IPS-18a (cell line): Measurements from ENCODE around the gene PSME2.

Source experiments
- H3K27ac ChIP-seq: one replicate; pipeline ENCODE4 v1.5.1; 2013; ENCODE audit warnings: low read length
- H3K27me3 ChIP-seq: one replicate; pipeline ENCODE4 v1.6.1; 2013; ENCODE audit warnings: mild to moderate bottlenecking, low read length; ENCODE audit not compliant: control insufficient read depth, insufficient read depth
- H3K36me3 ChIP-seq: one replicate; pipeline ENCODE4 v1.6.1; 2013; ENCODE audit warnings: low read depth, low read length; ENCODE audit not compliant: control insufficient read depth
- H3K4me1 ChIP-seq: one replicate; pipeline ENCODE4 v1.6.1; 2013; ENCODE audit warnings: low read depth, low read length; ENCODE audit not compliant: control insufficient read depth
- H3K4me3 ChIP-seq: one replicate; pipeline ENCODE4 v1.5.1; 2013; ENCODE audit warnings: low read length
- H3K9ac ChIP-seq: one replicate; pipeline ENCODE4 v1.6.1; 2013; ENCODE audit warnings: mild to moderate bottlenecking, low read length, moderate library complexity
- H3K9me3 ChIP-seq: one replicate; pipeline ENCODE4 v1.6.1; 2013; ENCODE audit warnings: low read depth, low read length; ENCODE audit not compliant: control insufficient read depth

Gene PSME2, protein sequence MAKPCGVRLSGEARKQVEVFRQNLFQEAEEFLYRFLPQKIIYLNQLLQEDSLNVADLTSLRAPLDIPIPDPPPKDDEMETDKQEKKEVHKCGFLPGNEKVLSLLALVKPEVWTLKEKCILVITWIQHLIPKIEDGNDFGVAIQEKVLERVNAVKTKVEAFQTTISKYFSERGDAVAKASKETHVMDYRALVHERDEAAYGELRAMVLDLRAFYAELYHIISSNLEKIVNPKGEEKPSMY

DNA sequence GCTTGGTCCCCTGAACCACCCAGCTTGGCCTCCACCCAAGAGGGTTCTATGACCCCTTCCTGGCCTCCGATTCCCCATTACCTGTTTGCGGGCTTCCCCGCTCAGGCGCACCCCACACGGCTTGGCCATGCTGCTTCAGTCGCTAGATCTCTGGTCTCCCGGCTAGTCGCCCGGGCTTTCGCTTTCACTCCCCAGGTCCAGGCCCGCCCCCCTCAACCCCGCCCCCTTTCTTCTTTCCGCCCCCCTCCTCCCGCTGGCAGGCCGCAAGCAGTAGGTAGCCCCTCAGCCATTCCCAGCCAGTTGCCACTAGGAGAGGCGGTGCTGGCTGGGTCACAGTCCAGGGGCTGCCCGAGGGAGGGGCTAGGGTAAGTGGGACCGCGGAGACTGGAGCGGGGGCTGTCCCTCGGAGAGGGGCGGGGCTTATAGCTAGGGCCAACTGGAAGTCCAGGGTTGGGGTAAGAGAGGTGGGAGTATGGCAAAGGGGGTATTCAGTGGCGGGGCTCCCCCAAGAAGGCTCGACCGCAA, at the start of gene PSME2:
Gene PSME2, minus strand, starts transcription at position 158 of the 525 bp plus-strand sequence. Its CDS starts 29 bp downstream, at position 129.
- Histone ChIP-seq H3K36me3 (peaks cover 41% of the 10 kb centered on the region), H3K4me1 (peaks cover 8% of the 10 kb centered on the region), H3K27ac (peak within 1 kb of the TSS; percentile 37)

DNA sequence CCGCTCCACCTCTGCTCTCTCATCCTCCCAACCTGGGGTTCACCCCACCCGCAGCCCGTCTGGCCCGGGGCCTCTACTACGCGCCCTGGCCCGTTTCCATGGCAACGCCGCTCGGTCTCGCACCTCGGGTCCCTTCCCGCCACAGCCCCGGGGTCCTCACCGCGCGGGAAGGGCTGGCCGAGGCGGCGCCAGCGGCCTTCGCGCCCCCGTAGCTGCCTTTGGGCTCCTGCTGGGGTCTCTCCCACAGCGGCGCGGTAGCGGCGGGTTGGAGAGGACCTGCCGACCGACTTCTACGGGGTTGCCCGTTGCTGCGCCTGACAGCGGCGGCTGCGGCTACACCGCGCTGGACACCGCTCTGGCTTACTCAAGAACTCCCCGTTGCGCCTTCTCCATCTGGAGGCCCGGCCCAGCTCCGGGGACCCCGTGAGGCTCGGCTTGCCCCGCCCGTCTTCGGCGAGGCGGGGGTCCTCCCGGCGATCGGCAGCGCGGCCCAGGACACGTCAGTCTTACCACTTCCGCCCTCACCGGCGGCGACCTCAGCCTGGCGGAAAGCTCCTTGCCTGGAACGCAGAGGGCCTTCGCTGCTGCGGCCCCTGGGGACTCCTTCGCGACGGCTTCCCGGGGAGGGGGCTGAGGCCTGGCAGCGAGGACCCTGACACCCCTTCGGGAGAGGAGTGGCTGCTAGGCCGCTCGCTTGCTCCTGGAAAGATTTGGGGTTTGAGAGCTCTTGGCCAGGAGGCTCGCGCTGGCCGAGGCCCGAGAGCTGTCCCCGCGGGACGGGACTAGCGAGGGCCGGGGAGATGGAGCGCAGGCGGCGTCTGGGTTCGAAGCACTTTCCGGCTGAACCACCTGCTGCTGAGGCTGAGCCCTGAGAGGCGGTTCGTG, 49.0 kb upstream of the PSME2 start, which contains the start of gene TM9SF1:
Gene TM9SF1, minus strand, starts transcription at position 256 of the 885 bp plus-strand sequence. CDS start 422 bp downstream, outside the sequence.
- Histone ChIP-seq H3K36me3 (peaks cover 14% of the 10 kb centered on the region), H3K4me1 (no peaks in the 10 kb centered on the region), H3K4me3 (peak within 1 kb of the TSS; percentile 90), H3K27me3 (no peaks in the 10 kb centered on the region), H3K9ac (peak within 1 kb of the TSS; percentile 79), H3K9me3 (no peaks in the 10 kb centered on the region), H3K27ac (peak within 1 kb of the TSS; percentile 89)

More for the DNA sequence above, at the start of gene PSME2:
- Histone ChIP-seq H3K9ac (peak within 1 kb of the TSS; percentile 71), H3K4me3 (peak within 1 kb of the TSS; percentile 97), H3K27me3 (no peaks in the 10 kb centered on the region), H3K9me3 (no peaks in the 10 kb centered on the region)

DNA sequence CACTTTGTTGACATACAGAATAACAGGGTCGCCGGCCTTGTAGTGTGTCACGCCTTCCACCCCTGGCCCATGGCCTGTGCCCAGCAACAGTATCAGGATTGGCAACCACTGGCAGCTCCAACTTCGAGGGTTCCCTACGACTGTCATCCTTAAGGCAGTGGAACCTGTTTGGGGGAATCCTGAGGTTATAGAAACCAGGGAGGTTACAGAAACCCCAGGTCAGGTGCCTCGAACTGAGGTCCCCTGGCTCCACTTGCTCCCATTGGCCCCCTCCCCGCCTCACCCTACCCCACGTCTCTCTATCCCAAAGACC, 48.4 kb upstream of the PSME2 start:
- Histone ChIP-seq H3K9me3 (no peaks in the 10 kb centered on the region), H3K4me3 (peak overlapping the region; percentile 90), H3K36me3 (peaks cover 17% of the 10 kb centered on the region), H3K4me1 (no peaks in the 10 kb centered on the region), H3K27me3 (no peaks in the 10 kb centered on the region), H3K9ac (peak overlapping the region; percentile 79), H3K27ac (no peak overlapping the region)

DNA sequence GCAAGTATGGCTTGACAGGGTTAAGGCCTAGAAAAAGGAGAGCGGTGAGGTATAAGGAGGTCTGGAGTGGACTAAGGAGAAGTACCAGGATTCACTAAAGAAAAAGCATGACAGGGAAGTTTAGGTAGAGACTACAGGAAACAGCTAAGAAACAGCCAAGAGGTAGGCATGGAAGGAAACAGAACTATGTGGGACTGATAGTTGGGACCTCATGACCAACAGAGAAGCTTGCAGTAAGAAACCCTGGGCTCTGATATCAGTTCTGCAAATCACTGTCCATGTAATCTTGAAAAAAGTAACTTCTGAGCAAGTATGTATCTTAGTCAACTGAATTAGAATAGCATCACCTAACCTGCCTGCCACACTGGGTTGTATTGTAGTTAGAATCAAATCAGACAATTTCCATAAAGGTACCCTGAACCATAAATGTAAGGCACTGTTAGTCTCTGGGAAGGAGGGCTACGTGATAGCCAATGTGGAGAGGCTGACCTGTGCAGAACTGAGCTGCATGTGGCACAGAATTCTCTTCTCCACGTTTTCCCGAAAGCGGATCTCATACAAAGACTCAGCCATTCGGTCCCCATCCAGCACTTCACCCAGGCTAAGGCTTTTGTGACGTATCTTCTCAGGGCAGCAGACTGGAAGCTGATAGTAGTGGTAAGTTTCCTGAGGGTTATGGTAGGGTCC, 47.9 kb upstream of the PSME2 start:
- Histone ChIP-seq H3K27ac (no peak overlapping the region), H3K9me3 (no peaks in the 10 kb centered on the region)

DNA sequence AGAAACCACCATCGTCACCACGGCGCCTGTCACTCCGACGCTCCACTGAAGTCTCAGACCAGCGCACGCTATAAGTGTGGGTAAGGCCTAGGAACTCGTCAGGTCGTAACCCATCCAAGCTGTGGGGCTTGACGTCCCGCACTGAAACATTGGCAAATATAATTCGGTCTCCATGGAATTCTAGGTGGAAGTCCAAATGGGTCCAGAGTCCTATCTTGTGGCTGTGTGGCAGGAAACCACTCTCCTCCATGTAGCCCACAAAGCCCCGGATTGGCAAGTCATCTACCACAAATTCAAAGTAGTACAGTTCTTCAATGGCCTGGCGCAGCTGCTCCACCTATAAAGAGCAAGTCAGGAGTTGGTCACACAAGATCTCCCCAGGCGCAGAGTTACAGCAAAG, 46.5 kb upstream of the PSME2 start:
- Histone ChIP-seq H3K9ac (no peak overlapping the region), H3K36me3 (peaks cover 17% of the 10 kb centered on the region), H3K4me1 (peaks cover under 1% of the 10 kb centered on the region), H3K4me3 (no peak overlapping the region), H3K27me3 (no peaks in the 10 kb centered on the region), H3K27ac (no peak overlapping the region), H3K9me3 (no peaks in the 10 kb centered on the region)

More for the DNA sequence above, 47.9 kb upstream of the PSME2 start:
- Histone ChIP-seq H3K4me1 (no peaks in the 10 kb centered on the region), H3K4me3 (peak overlapping the region; percentile 90), H3K27me3 (no peaks in the 10 kb centered on the region), H3K9ac (no peak overlapping the region), H3K36me3 (peaks cover 17% of the 10 kb centered on the region)

DNA sequence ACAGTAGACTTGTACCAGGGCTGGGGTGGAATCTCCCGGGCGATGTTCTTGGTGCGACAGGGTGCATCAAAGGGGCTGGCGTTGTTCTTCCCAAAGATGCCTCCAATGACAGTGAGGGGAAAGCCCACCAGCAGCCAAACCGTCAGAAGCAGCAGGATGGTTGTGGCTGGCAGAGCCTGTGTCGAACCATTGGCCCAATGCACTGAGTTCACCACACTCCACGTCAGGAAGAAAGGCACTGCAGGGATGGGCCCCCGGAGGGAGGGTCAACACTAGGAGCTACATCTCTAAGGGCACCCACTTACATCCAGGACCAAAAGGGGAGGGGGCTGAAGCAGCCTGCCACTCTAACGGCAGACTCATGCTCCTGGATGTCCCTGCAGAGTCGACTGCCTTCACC, 44.0 kb upstream of the PSME2 start:
- H3K9me3 ChIP-seq, result no peaks in the 10 kb centered on the region
- no peaks in the 10 kb centered on the region for H3K27me3 ChIP-seq
- peaks cover 6% of the 10 kb centered on the region for H3K4me1 ChIP-seq
- H3K27ac ChIP-seq, result no peak overlapping the region
- H3K9ac ChIP-seq, result no peak overlapping the region
- peaks cover 35% of the 10 kb centered on the region for H3K36me3 ChIP-seq
- H3K4me3 ChIP-seq, result no peak overlapping the region

DNA sequence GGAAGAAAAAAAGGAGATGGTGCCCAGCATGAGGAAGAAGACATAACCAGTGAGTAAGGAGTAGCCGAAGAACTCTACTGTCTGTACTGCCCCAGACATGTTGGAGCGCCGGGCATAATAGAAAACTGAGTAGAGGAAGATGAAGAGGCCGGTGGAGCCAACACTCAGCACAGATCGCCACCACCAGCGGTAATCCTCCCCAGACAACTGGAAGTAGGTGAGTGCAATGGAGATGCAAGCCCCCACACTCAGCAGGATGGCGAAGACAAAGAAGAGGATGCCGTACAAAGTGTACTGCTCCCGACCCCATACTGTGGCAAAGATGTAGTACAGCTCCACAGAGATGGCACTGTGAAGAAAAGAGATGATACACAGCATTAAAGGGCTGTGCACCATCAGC, 43.0 kb upstream of the PSME2 start:
- no peaks in the 10 kb centered on the region for H3K9me3 ChIP-seq
- no peak overlapping the region for H3K27ac ChIP-seq
- no peak overlapping the region for H3K9ac ChIP-seq
- H3K36me3 ChIP-seq, result peaks cover 45% of the 10 kb centered on the region
- no peaks in the 10 kb centered on the region for H3K27me3 ChIP-seq
- peaks cover 6% of the 10 kb centered on the region for H3K4me1 ChIP-seq
- H3K4me3 ChIP-seq, result peak overlapping the region; percentile 87

DNA sequence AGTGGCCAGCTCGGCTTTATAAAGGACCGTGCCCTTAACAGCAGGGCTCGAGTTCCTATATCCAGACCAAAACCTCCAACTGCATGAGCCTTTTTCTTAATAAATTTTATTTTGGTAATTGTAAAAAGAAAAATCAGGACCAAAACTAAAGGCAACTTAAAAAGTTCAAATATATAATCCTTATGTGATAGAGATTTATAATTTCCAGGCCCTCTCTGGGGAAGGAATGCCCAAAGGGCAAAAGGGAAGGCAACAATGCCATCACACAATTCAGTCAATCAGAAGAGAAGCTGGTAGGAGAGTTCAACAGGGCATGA, 42.6 kb upstream of the PSME2 start:
- peaks cover 6% of the 10 kb centered on the region for H3K4me1 ChIP-seq
- peak overlapping the region; percentile 33 for H3K9ac ChIP-seq
- H3K9me3 ChIP-seq, result no peaks in the 10 kb centered on the region
- peaks cover 49% of the 10 kb centered on the region for H3K36me3 ChIP-seq
- H3K4me3 ChIP-seq, result peak overlapping the region; percentile 87
- H3K27me3 ChIP-seq, result no peaks in the 10 kb centered on the region
- H3K27ac ChIP-seq, result no peak overlapping the region

DNA sequence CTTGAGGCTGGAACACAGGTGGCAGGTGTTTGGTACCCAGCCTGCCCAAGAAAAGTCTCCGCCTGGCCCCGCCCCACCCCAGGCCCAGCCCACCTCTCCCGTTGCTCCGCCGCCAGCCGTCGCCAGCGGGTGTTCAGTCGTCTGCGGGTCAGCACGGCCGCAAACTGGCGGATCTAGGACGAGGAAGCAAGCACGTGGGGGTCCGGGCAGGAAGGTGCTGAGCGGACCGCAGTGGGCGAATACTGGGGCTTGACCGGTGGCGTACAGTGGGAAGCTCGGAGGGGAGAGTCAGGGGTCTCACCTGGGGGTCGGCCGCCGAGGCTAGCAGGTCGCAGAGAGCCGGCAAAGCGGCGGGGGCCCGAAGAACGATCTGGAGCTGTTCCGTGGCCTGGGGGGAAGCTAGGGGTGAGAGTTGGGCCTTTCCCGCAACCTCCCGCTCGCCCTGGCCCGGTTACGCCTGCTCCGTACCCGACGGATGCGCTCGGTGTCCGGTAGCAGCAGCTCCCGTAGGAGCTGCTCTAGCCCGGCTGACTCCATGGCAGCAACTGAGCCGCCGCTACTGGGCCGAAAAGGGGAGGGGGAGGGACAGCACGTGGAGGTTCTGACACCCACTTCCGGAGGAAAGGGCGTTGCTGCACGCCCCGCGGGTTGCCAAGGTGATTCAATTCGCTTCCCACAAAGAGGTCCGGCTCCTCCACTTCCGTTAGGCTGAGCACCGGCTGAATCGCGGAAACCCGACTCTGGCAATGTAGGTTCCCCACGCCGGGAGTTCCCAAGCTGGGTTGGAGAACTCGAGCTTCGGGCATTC, 42.0 kb upstream of the PSME2 start, which contains the start of gene IPO4:
Gene IPO4, minus strand, starts transcription at position 566 of the 808 bp plus-strand sequence. Its CDS starts 29 bp downstream, at position 537.
- peaks cover 53% of the 10 kb centered on the region for H3K36me3 ChIP-seq
- H3K27me3 ChIP-seq, result no peaks in the 10 kb centered on the region
- H3K27ac ChIP-seq, result peak within 1 kb of the TSS; percentile 37
- H3K9ac ChIP-seq, result peak within 1 kb of the TSS; percentile 77
- peak within 1 kb of the TSS; percentile 87 for H3K4me3 ChIP-seq
- H3K9me3 ChIP-seq, result no peaks in the 10 kb centered on the region
- H3K4me1 ChIP-seq, result peaks cover 6% of the 10 kb centered on the region

DNA sequence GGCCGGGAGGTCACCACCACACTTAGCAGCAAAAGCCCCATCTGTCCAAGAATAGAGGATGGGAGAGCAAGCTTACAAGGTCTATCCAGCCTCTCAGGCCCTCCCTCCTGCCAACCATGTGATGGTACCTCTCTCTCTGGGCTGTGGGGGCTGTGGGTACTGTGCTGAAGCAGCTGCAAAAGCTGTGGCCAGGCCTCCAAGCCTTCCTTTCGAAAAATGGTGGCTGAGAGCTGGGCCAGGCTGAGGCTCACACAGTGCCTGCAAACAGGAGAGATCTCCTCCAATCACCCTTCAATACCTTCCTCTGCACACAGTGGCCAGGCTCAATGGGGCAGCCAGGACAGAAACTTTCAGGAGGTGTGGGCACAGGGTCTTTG, 41.1 kb upstream of the PSME2 start:
- Histone ChIP-seq H3K27ac (no peak overlapping the region), H3K9ac (no peak overlapping the region), H3K9me3 (no peaks in the 10 kb centered on the region), H3K4me3 (peak overlapping the region; percentile 87), H3K4me1 (peaks cover 6% of the 10 kb centered on the region), H3K36me3 (peaks cover 58% of the 10 kb centered on the region), H3K27me3 (no peaks in the 10 kb centered on the region)
